ENCODE data around the gene ALX4.

ALX4 gene

DNA sequence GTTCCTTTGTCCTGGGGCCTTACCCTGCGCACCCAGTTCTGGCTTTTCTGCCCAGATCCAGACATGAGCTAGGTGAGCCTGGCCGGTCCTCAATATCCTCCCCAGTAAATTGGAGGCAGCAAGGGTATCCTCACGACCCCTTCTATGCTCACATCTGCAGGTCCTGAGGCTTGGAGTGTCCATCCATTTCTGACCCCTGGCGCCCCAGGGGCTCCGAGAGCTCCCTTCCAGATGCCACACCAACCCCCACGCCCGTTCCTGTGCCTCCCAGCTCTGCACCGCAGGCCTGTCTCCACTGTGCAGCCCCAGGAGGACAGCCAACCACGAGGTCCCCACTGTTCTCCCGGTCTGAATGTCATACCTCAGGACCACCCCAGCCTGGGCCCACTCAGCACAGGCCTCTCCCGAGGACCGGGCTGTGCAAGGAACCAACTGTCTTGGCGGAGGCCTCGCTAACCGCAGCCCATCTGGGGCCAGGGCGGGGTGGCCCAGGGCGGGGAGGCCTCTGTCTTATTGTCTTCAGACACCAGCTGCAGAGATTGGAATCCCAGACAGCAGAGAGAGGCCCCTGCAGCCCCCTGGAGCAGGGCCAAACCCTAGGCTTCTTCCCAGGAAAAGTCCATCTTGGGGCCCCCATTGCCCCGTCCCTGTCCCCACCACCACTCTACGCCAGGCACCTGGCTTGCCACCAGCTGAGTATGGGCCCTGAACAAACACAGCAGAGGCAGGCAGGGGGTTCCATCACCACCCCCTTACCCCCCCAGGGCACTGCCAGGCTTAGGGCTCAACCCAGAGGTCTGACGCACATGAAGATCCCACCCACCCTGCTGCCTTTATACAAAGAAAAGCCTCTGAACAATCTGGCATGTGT is 39.3 kb downstream of the ALX4 start:
- no CpG with 5 or more reads among the region's 20 CpGs for WGBS (ENCODE audit: extremely low coverage, insufficient coverage, low lambda C conversion rate)
- Histone ChIP-seq H3K27ac (ENCODE audit: low read depth, low read length) (no peak overlapping the region), H2BK5ac (ENCODE audit: low read length) (no peak overlapping the region), H2BK15ac (replicated peaks; ENCODE audit: low read depth) (no peak overlapping the region), H3K79me1 (ENCODE audit: low read length) (no peaks in the 10 kb centered on the region), H3K23ac (ENCODE audit: low read length) (no peak overlapping the region), H3K79me2 (ENCODE audit: control insufficient read depth, insufficient read depth, low read length) (no peaks in the 10 kb centered on the region), H3K36me3 (ENCODE audit: control insufficient read depth, insufficient read depth, low read length) (no peaks in the 10 kb centered on the region), H3K4me2 (ENCODE audit: low read length) (no peak overlapping the region), H3K18ac (ENCODE audit: low read length) (no peak overlapping the region), H3K56ac (ENCODE audit: low read length) (no peak overlapping the region), H3K4me3 (ENCODE audit: low read length) (no peak overlapping the region), H3K4ac (ENCODE audit: low read depth, low read length) (no peak overlapping the region), H2AK5ac (ENCODE audit: low read length) (no peak overlapping the region), H2BK120ac (ENCODE audit: low read depth, low read length) (no peak overlapping the region), H4K5ac (ENCODE audit: low read length) (no peak overlapping the region), H3K9ac (ENCODE audit: low read length) (no peak overlapping the region), H4K8ac (ENCODE audit: low read depth, low read length) (no peak overlapping the region), H3K27me3 (ENCODE audit: insufficient read depth, low read length, poor library complexity) (no peaks in the 10 kb centered on the region), H3K4me1 (ENCODE audit: control insufficient read depth, low read depth, low read length) (no peaks in the 10 kb centered on the region)
- no peak for DNase-seq

DNA sequence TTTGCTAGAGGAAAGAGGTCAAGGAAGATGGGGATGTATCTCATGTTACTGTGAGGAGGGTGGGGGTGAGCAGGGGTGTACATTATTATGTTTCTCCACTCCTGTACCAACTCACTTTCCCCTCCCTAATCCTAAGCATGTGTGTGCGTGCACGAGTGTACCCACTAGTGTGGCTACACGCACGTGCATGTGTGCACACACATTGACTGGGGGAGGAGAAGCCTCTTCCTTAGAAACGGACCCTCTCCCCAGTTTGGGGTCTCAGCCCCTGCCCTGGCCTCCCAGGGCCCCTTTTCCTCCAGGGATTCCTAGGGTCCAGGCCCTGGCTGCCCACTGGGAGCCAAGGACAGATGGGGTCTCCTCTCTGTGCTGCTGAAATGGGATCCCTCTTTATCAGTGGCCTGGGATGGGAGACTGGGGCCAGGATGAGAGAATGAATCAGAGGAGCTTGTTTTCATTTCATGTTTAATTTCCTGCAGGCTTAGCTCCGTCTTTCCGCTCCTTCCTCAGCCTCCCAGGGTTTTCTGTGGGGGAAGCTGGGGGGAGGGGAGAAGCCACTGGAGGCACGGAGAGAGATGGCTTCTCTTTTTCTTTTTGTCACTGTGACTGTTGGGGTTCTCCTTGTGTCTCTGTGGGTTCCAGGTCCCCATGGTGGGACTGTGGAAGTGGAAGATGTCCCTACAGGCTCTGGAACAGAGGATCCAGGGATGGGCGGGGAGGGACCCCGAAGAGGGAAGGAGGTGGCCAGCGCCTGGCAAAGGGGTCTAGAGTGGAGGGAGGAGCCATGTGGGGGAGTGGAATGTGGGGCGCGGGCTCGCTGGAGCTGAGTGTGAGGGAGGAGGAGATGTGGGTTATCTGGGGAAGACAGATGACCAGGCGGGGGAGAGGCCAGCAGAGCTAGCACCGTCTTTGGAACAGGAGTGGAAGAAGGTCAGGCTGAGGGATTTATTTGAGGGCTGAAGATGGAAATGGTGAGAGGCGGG is 40.3 kb downstream of the ALX4 start:
- H3K4ac ChIP-seq (ENCODE audit: low read depth, low read length) = no peak overlapping the region
- H3K36me3 ChIP-seq (ENCODE audit: control insufficient read depth, insufficient read depth, low read length) = no peaks in the 10 kb centered on the region
- no peaks in the 10 kb centered on the region for H3K4me1 ChIP-seq (ENCODE audit: control insufficient read depth, low read depth, low read length)
- H2BK15ac ChIP-seq (replicated peaks; ENCODE audit: low read depth) = no peak overlapping the region
- H3K4me3 ChIP-seq (ENCODE audit: low read length) = no peak overlapping the region
- H3K79me1 ChIP-seq (ENCODE audit: low read length) = no peaks in the 10 kb centered on the region
- H4K5ac ChIP-seq (ENCODE audit: low read length) = no peak overlapping the region
- no peak overlapping the region for H2BK5ac ChIP-seq (ENCODE audit: low read length)
- no peak for DNase-seq
- no peak overlapping the region for H2BK120ac ChIP-seq (ENCODE audit: low read depth, low read length)
- no peak overlapping the region for H3K9ac ChIP-seq (ENCODE audit: low read length)
- no peak overlapping the region for H3K23ac ChIP-seq (ENCODE audit: low read length)
- no peak overlapping the region for H3K56ac ChIP-seq (ENCODE audit: low read length)
- no CpG with 5 or more reads among the region's 17 CpGs for WGBS (ENCODE audit: extremely low coverage, insufficient coverage, low lambda C conversion rate)
- no peak overlapping the region for H3K4me2 ChIP-seq (ENCODE audit: low read length)
- no peak overlapping the region for H4K8ac ChIP-seq (ENCODE audit: low read depth, low read length)
- H2AK5ac ChIP-seq (ENCODE audit: low read length) = no peak overlapping the region
- H3K18ac ChIP-seq (ENCODE audit: low read length) = no peak overlapping the region
- no peaks in the 10 kb centered on the region for H3K27me3 ChIP-seq (ENCODE audit: insufficient read depth, low read length, poor library complexity)
- H3K79me2 ChIP-seq (ENCODE audit: control insufficient read depth, insufficient read depth, low read length) = no peaks in the 10 kb centered on the region
- no peak overlapping the region for H3K27ac ChIP-seq (ENCODE audit: low read depth, low read length)

DNA sequence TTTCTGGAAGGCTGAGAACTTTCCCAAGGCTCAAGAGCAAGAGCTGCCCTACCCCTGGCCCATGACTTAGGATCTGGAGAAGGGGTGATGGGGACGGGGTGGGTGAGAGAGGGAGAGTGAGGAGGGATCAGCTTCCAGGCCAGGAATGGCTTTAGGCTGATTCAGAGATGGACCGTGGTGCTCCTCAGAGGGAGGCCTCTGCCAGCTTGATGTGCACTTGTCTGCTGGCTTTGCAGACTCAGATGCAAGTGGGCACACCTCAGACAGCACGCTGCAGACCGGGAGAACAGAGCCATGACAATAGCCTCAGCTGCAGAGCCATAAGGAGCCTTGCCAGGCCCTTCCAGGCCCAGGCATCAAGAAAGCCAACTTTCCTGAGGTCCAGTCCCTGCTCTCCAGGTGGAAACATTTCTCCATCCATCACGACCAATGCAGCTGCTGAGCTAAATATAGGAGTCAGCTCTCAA is 41.3 kb downstream of the ALX4 start:
- no peaks in the 10 kb centered on the region for H3K79me1 ChIP-seq (ENCODE audit: low read length)
- H3K9ac ChIP-seq (ENCODE audit: low read length) = no peak overlapping the region

DNA sequence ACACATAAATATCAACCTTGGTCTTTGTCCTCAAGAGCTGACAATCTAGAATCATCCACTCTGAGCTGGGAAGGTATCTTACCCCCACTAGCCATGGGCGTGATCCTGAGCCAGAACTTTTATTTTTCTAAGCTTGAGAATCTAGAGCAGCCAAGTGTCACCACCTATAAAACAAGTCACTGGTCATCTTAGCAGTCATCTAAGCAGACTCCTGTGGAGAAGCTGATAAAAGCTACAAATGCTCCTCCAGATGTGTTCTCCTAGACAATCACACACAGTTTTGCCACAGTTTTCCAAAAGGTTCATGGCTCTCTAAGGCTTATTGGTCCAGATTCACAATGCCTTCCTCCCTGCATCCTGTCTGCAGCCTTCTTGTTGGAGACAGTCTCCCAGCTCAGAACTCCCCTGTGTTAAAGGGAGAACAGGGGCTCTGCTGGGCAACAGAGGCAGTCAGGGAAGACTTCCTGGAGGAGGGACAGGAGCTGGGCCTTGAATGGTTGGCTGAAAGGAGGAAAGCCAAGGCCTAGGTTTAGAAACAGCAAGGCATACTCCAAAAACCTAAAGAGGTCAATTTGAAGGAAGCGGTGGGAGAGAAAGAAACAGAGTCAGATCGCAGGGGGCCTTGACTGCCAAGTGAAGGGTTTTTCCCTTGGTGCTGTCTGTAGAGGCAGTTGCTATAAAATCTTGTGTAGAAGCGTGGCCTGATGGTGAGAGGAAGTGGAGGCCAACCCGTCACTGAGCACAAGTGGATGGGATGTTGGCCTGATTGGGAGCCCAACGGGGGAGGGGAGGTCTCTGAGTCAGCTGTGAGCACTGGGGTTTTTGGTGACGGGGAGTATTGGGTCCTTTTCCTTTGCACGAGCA is 42.0 kb downstream of the ALX4 start:
- no CpG with 5 or more reads among the region's 8 CpGs for WGBS (ENCODE audit: extremely low coverage, insufficient coverage, low lambda C conversion rate)
- no peaks in the 10 kb centered on the region for H3K79me2 ChIP-seq (ENCODE audit: control insufficient read depth, insufficient read depth, low read length)
- H3K18ac ChIP-seq (ENCODE audit: low read length) = no peak overlapping the region

More for the DNA sequence above, 41.3 kb downstream of the ALX4 start:
- no peak overlapping the region for H3K4me3 ChIP-seq (ENCODE audit: low read length)
- no peak overlapping the region for H3K56ac ChIP-seq (ENCODE audit: low read length)
- H4K5ac ChIP-seq (ENCODE audit: low read length) = no peak overlapping the region
- H3K4me2 ChIP-seq (ENCODE audit: low read length) = no peak overlapping the region
- H2BK5ac ChIP-seq (ENCODE audit: low read length) = no peak overlapping the region
- H3K27ac ChIP-seq (ENCODE audit: low read depth, low read length) = no peak overlapping the region
- no peak overlapping the region for H2AK5ac ChIP-seq (ENCODE audit: low read length)
- no peaks in the 10 kb centered on the region for H3K79me2 ChIP-seq (ENCODE audit: control insufficient read depth, insufficient read depth, low read length)
- H3K23ac ChIP-seq (ENCODE audit: low read length) = no peak overlapping the region
- no CpG with 5 or more reads among the region's 5 CpGs for WGBS (ENCODE audit: extremely low coverage, insufficient coverage, low lambda C conversion rate)
- no peak overlapping the region for H3K4ac ChIP-seq (ENCODE audit: low read depth, low read length)
- DNase-seq = no peak
- no peak overlapping the region for H4K8ac ChIP-seq (ENCODE audit: low read depth, low read length)
- no peaks in the 10 kb centered on the region for H3K4me1 ChIP-seq (ENCODE audit: control insufficient read depth, low read depth, low read length)
- no peaks in the 10 kb centered on the region for H3K27me3 ChIP-seq (ENCODE audit: insufficient read depth, low read length, poor library complexity)
- H3K18ac ChIP-seq (ENCODE audit: low read length) = no peak overlapping the region
- no peak overlapping the region for H2BK15ac ChIP-seq (replicated peaks; ENCODE audit: low read depth)
- H3K36me3 ChIP-seq (ENCODE audit: control insufficient read depth, insufficient read depth, low read length) = no peaks in the 10 kb centered on the region
- no peak overlapping the region for H2BK120ac ChIP-seq (ENCODE audit: low read depth, low read length)

DNA sequence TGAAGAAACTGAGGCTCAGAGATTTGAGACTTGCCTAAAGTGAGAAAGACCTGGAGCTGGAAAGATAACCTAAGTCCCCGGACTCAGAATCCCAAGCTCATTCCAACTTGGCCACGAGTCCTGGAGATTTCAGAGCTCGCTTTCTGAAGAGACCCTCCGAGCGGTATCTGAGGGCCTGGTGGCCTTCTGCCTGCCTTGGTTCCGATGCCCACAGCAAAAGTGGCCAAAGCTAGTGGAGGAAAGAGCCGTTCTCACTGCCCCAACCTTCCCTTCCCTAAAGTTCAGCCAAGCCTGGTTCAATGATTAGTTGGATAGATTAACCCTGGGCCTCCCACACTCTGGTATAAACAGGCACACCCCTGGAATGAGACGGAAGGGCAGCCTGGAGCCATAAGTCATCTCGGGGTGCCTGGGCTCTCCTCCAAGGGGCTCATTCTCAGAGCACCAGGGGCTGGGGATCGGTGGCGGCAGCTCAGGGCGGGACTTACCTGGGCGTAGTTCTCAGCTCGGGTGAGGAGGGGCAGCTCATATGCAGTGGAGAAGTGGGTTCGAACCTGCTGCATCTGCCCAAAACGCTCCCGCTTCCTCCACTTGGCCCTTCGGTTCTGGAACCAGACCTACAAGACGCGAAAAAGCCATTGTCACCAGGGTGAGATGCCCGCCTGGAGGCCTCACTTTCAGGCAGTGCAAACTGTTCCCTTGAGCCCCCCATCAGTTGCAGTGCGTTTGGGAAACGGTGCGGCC is 42.8 kb downstream of the ALX4 start:
- Histone ChIP-seq H2BK15ac (replicated peaks; ENCODE audit: low read depth) (no peak overlapping the region), H3K23ac (ENCODE audit: low read length) (no peak overlapping the region), H2BK5ac (ENCODE audit: low read length) (no peak overlapping the region), H2BK120ac (ENCODE audit: low read depth, low read length) (no peak overlapping the region), H3K36me3 (ENCODE audit: control insufficient read depth, insufficient read depth, low read length) (no peaks in the 10 kb centered on the region), H3K4me2 (ENCODE audit: low read length) (no peak overlapping the region), H3K79me2 (ENCODE audit: control insufficient read depth, insufficient read depth, low read length) (no peaks in the 10 kb centered on the region), H3K56ac (ENCODE audit: low read length) (no peak overlapping the region), H4K5ac (ENCODE audit: low read length) (no peak overlapping the region), H2AK5ac (ENCODE audit: low read length) (no peak overlapping the region), H3K79me1 (ENCODE audit: low read length) (no peaks in the 10 kb centered on the region), H3K9ac (ENCODE audit: low read length) (no peak overlapping the region), H3K4ac (ENCODE audit: low read depth, low read length) (no peak overlapping the region), H3K18ac (ENCODE audit: low read length) (no peak overlapping the region), H3K4me3 (ENCODE audit: low read length) (no peak overlapping the region), H3K27me3 (ENCODE audit: insufficient read depth, low read length, poor library complexity) (no peaks in the 10 kb centered on the region), H4K8ac (ENCODE audit: low read depth, low read length) (no peak overlapping the region), H3K27ac (ENCODE audit: low read depth, low read length) (no peak overlapping the region), H3K4me1 (ENCODE audit: control insufficient read depth, low read depth, low read length) (no peaks in the 10 kb centered on the region)
- no CpG with 5 or more reads among the region's 24 CpGs for WGBS (ENCODE audit: extremely low coverage, insufficient coverage, low lambda C conversion rate)
- DNase-seq = no peak

More for the DNA sequence above, 42.0 kb downstream of the ALX4 start:
- Histone ChIP-seq H3K4me1 (ENCODE audit: control insufficient read depth, low read depth, low read length) (no peaks in the 10 kb centered on the region), H3K4me2 (ENCODE audit: low read length) (no peak overlapping the region), H2AK5ac (ENCODE audit: low read length) (no peak overlapping the region), H3K36me3 (ENCODE audit: control insufficient read depth, insufficient read depth, low read length) (no peaks in the 10 kb centered on the region), H3K4me3 (ENCODE audit: low read length) (no peak overlapping the region), H2BK5ac (ENCODE audit: low read length) (no peak overlapping the region), H2BK15ac (replicated peaks; ENCODE audit: low read depth) (no peak overlapping the region), H4K8ac (ENCODE audit: low read depth, low read length) (no peak overlapping the region), H3K27ac (ENCODE audit: low read depth, low read length) (no peak overlapping the region), H3K23ac (ENCODE audit: low read length) (no peak overlapping the region), H3K79me1 (ENCODE audit: low read length) (no peaks in the 10 kb centered on the region), H3K27me3 (ENCODE audit: insufficient read depth, low read length, poor library complexity) (no peaks in the 10 kb centered on the region), H3K9ac (ENCODE audit: low read length) (no peak overlapping the region), H3K56ac (ENCODE audit: low read length) (no peak overlapping the region), H4K5ac (ENCODE audit: low read length) (no peak overlapping the region), H2BK120ac (ENCODE audit: low read depth, low read length) (no peak overlapping the region), H3K4ac (ENCODE audit: low read depth, low read length) (no peak overlapping the region)
- no peak for DNase-seq
